ENCODE results near the gene CACNA1E.
A peak's percentile ranks its signal among the peaks of the same experiment; 100 is the strongest.

The CACNA1E gene

DNA sequence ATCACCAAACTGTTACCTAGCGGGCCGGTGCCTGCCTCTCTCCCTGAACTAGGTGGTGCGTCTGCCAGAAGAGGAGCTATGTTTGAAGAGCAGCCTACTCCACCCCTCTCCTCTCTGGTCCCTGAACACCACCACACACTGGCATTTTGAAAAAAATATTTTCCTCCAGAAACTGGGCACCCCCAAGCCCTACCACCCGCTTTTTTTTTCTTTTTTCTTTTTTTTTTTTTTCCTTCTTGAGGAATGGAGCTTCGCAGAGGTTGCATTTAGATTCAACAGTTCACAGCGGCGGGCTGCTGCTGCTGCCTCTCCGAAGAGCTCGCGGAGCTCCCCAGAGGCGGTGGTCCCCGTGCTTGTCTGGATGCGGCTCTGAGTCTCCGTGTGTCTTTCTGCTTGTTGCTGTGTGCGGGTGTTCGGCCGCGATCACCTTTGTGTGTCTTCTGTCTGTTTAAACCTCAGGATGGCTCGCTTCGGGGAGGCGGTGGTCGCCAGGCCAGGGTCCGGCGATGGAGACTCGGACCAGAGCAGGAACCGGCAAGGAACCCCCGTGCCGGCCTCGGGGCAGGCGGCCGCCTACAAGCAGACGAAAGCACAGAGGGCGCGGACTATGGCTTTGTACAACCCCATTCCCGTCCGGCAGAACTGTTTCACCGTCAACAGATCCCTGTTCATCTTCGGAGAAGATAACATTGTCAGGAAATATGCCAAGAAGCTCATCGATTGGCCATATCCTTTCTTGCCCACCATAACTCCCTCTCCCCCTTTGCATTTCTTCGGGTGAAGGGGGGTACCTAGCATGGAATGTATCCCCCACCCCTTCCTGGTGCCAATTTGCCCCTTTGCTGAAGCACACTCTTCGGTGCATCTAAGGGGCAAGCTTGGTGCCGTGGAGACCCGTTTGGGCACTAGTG is at the start of gene CACNA1E:
TSS of gene CACNA1E (plus strand) at position 233 of the 911 bp plus-strand sequence. CDS start at position 461, 228 bp downstream.
- in situ Hi-C loops (cut with HindIII; ENCODE audit: low pct_unique_long_range_greater_than_20kb, low sequenced_read_pairs), result no loop called here
- no peak for TF ChIP-seq JUND (IDR thresholded peaks at IDR 0.05; ENCODE audit: low read depth)
- DNase-seq (ENCODE audit: low read depth in 1 of 2, low spot score in 1 of 2), result no peak

DNA sequence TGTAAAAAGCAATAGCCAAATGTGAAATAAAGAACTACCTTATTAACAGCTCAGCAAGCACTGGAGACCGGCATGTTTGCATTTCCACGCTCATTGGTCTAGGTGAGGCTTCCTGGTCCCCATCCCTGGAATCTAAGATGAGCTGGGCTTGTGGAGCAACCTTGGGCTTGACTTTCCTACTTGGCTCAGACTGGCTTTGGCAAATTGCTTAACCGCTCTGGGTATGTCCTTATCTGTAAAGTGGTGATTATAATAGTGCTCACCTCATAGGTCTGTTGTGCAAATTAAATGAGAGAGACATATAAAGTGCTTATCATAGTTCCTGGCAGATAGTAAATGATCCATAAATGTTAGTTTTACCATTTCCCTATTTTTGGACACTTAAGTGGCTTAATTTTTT is 49.4 kb upstream of the CACNA1E start:
- in situ Hi-C loops (cut with HindIII; ENCODE audit: low pct_unique_long_range_greater_than_20kb, low sequenced_read_pairs), result no loop called here
- DNase-seq (ENCODE audit: low read depth in 1 of 2, low spot score in 1 of 2), result no peak
- no peak for TF ChIP-seq JUND (IDR thresholded peaks at IDR 0.05; ENCODE audit: low read depth)

DNA sequence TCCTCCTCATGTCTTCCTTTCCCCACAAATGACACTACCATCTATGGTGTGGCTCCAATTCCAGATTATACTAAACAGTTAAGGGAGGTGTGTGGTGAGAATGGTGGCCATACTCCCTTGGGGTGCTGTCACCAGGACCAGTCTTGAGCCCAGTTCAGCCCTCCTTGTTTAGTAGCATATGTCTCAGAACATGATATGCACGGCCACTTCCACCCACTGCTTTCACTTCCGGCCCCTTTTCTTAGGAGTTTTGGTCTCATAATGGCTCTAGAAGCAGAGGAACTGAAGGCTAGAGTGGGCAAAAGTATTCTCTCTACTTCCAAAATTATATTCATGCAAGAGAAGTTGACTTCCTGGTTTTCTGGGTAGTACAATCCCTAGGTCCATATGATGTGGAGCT is 45.3 kb upstream of the CACNA1E start:
- in situ Hi-C loops (cut with HindIII; ENCODE audit: low pct_unique_long_range_greater_than_20kb, low sequenced_read_pairs), result no loop called here
- TF ChIP-seq JUND (IDR thresholded peaks at IDR 0.05; ENCODE audit: low read depth), result no peak

DNA sequence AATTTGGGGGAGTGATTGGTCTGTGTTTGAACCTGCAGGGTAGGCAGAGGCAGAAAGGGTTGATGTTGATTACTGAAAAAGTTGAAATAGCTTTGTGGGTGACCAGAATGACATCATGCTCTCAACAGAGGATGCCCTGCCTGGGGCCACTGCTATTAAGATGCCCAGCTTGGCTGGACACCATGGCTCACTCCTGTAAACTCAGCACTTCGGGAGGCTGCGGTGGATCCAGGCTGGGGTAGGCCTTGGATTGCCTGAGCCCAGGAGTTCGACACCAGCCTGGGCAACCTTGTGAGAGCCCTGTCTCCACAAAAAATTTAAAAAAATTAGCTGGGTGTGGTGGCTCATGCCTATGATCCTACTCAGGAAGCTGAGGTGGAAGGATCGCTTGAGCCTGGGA is 42.8 kb upstream of the CACNA1E start:
- in situ Hi-C loops (cut with HindIII; ENCODE audit: low pct_unique_long_range_greater_than_20kb, low sequenced_read_pairs), result no loop called here
- DNase-seq (ENCODE audit: low read depth in 1 of 2, low spot score in 1 of 2), result no peak
- TF ChIP-seq JUND (IDR thresholded peaks at IDR 0.05; ENCODE audit: low read depth), result no peak

More for the DNA sequence above, 45.3 kb upstream of the CACNA1E start:
- DNase-seq (ENCODE audit: low read depth in 1 of 2, low spot score in 1 of 2), result no peak

DNA sequence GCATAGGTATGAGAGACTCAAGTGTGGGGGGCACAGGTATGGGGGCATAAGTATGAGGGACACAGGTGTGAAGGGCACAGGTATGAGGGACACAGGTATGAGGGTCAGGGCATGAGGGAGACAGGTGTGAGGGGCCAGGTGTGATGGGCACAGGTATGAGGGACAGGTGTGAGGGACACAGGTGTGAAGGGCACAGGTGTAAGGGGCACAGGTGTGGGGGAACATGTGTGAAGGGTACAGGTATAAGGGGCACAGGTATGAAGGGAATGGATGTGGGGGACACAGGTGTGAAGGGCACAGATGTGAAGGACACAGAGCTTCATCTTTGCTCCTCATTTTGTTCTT is 41.2 kb upstream of the CACNA1E start:
- in situ Hi-C loops (cut with HindIII; ENCODE audit: low pct_unique_long_range_greater_than_20kb, low sequenced_read_pairs), result no loop called here
- TF ChIP-seq JUND (IDR thresholded peaks at IDR 0.05; ENCODE audit: low read depth), result no peak
- no peak for DNase-seq (ENCODE audit: low read depth in 1 of 2, low spot score in 1 of 2)

DNA sequence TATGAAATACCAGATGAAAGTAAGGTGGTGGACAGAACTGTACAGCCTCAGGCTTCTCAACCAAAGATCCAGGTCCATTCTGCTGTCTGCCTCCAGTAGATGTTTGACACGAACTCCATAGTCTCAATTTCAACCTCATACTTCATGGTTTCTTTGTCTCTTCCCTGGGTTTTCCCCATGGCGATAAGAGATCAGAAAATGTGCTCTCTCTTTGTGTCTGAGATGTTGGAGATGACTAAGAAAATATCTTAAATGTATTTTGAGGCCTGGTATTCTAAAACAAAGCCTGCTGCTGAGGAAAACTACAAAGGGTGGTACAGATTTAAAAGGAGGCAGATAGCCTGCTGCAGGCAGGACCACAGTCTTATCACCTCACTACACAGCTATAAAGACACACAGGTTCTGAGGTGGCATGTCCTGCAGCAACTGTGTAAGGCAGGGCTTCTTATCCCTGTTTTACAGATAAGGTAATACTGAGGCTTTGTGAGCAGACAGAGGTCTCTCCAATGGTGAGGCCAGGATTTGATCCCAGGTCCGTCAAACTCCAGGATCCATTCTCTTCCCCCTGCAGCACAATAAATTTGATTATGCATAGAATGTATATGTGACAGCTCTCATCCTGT is 40.0 kb upstream of the CACNA1E start:
- TF ChIP-seq JUND (IDR thresholded peaks at IDR 0.05; ENCODE audit: low read depth), result no peak
- in situ Hi-C loops (cut with HindIII; ENCODE audit: low pct_unique_long_range_greater_than_20kb, low sequenced_read_pairs), result no loop called here
- no peak for DNase-seq (ENCODE audit: low read depth in 1 of 2, low spot score in 1 of 2)

DNA sequence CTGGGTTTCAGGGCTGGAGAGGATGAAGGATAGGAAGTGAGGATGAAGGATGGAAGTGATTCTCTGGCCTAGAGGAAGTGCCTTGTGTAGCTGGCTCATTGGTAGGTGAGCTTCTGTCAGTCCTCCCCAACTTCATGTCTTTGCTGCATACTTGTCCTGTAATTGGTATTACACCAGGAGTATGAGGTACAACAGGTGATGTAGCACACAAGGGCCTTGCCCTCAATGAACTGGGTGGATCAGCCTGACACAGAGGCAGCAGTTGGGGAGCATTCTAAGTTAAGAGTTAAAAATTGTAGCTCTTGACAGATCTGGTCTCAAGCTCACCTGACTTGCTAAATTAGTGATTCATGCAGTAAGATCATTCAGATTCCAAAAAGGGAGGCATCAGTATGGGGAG is 37.9 kb upstream of the CACNA1E start:
- no peak for TF ChIP-seq JUND (IDR thresholded peaks at IDR 0.05; ENCODE audit: low read depth)
- DNase-seq (ENCODE audit: low read depth in 1 of 2, low spot score in 1 of 2), result no peak
- in situ Hi-C loops (cut with HindIII; ENCODE audit: low pct_unique_long_range_greater_than_20kb, low sequenced_read_pairs), result no loop called here

DNA sequence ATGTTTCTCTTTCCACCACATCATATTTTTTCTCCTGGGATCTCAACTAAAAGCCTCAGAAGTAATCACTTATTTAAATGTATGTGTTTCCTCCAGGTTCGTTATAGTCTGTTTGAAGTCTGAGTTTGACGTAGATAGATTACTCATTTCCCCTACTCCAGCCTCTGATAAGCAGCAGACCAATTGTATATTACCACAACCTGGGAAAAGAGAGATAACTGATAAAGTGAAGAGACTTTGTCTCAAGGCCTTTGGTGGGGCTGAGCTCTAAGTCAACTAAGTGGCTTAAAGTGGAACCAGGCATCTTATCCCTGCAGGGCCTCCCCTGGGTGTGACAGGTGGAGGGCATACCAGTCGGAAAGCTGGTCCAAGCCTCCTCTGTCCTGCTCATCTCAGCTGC is 34.9 kb upstream of the CACNA1E start:
- in situ Hi-C loops (cut with HindIII; ENCODE audit: low pct_unique_long_range_greater_than_20kb, low sequenced_read_pairs), result no loop called here
- DNase-seq (ENCODE audit: low read depth in 1 of 2, low spot score in 1 of 2), result no peak

DNA sequence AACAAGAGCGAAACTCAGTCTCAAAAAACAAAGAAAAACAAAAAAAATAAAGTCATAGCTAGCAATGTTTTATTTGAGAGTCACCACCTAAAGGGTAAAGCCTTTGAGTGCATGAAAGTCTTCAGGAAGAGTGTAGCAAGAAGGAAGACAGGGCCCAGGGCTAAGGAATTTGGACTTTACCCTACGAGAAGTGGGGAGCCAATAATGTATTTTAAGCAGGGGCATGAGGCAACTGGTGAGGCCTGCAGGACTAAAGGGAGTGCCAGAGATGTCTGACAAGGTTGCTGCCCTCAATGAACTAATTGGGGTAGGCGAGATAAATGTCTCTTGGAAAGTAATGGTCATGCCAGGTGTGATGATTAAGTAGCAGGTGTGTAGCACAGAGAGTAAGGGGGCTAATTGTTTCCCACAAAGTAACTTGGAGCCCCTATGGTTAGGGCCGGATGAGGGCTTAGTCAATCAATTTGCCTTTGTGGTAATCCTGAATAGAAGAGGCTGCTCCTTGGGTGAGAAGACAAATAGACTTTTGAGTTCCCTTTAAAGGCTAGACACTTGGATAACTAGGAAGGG is 31.6 kb upstream of the CACNA1E start:
- TF ChIP-seq JUND (IDR thresholded peaks at IDR 0.05; ENCODE audit: low read depth), result no peak
- in situ Hi-C loops (cut with HindIII; ENCODE audit: low pct_unique_long_range_greater_than_20kb, low sequenced_read_pairs), result no loop called here
- DNase-seq (ENCODE audit: low read depth in 1 of 2, low spot score in 1 of 2), result no peak

More for the DNA sequence above, 34.9 kb upstream of the CACNA1E start:
- no peak for TF ChIP-seq JUND (IDR thresholded peaks at IDR 0.05; ENCODE audit: low read depth)

DNA sequence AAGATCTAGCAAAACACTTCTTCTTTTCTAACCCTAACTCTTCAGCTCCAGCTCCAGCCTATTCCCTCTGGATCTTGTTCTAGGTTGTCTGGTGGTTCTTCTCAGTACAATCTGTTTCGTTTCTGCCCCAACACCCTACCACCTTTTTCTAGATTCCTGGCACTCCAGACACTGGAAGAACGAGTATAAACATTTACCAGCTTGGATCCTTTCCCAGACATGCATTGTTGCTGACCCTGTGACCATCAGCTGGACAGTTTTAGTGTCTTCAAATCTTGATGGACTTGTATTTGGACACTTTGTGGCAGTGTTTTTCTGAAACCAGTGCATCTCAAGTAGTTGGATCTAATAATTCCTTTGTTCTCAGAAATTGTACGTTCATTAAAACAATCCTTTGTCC is 30.6 kb upstream of the CACNA1E start:
- in situ Hi-C loops (cut with HindIII; ENCODE audit: low pct_unique_long_range_greater_than_20kb, low sequenced_read_pairs), result no loop called here
- peak in 1 of 2 experiments; percentile 21 for DNase-seq (ENCODE audit: low read depth in 1 of 2, low spot score in 1 of 2)
- no peak for TF ChIP-seq JUND (IDR thresholded peaks at IDR 0.05; ENCODE audit: low read depth)

DNA sequence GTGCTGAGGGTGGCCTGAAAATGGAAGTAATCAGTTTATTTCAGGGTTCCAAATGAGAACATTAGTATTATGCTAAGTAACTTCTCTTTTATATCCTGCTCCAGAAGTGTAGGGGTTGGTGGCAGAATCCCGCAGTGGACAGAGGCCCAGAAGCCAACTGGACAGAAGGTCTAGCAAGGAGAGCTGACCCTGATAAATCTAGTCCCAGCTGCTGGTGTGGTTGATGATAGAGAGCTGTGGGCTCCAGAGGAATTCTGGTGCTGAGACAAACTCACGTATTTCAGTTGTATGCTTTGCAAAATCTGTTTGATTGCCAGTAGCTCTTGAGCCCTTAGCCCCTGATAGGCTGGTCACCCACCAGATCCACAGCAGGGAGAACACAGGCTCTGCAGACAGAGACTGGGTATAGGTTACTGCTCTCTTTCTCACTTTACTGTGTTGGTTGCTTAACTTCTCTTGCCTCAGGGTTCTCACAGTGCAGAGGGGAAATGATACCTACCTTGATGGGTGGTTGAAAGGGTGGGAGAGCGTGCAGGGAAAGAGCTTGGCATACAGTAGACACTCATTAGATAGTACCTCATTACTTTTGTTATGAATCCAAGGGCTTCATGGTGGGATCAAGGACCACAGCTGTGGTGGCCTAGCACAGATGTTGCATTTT is 29.6 kb upstream of the CACNA1E start:
- DNase-seq (ENCODE audit: low read depth in 1 of 2, low spot score in 1 of 2), result no peak

DNA sequence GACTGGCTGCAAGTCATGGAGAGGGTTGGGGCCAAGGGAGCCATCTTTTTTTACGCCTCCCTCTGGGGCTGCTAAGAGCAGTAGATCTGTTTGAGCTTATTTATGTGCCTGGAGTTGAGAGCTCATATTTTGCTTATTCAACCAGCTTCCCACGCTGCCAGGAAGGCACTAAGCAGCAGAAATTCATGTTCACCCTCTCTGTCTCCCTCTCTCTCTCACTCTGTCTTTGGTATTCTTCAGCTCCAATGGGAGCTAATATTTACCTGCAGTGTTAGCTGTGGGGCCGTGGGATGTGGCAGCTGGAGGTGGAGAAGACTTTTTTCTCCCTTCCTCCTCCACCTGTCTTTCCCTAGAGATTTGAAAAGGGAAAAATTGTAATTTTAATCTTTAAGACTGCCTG is 26.8 kb upstream of the CACNA1E start:
- in situ Hi-C loops (cut with HindIII; ENCODE audit: low pct_unique_long_range_greater_than_20kb, low sequenced_read_pairs), result no loop called here
- no peak for TF ChIP-seq JUND (IDR thresholded peaks at IDR 0.05; ENCODE audit: low read depth)
- DNase-seq (ENCODE audit: low read depth in 1 of 2, low spot score in 1 of 2), result no peak

More for the DNA sequence above, 29.6 kb upstream of the CACNA1E start:
- no peak for TF ChIP-seq JUND (IDR thresholded peaks at IDR 0.05; ENCODE audit: low read depth)
- in situ Hi-C loops (cut with HindIII; ENCODE audit: low pct_unique_long_range_greater_than_20kb, low sequenced_read_pairs), result no loop called here

Data from T47D (cell line).